ENCODE measurements around the gene NTM. TPM values are rescaled to one million over a fixed set of nuclear protein-coding genes. Genes with fewer than 3 reads are reported as not detected.
A peak's percentile ranks its signal among the peaks of the same experiment; 100 is the strongest.

NTM gene
- total RNA-seq, 1 experiment from 2014 or later, result 16.4 TPM

DNA sequence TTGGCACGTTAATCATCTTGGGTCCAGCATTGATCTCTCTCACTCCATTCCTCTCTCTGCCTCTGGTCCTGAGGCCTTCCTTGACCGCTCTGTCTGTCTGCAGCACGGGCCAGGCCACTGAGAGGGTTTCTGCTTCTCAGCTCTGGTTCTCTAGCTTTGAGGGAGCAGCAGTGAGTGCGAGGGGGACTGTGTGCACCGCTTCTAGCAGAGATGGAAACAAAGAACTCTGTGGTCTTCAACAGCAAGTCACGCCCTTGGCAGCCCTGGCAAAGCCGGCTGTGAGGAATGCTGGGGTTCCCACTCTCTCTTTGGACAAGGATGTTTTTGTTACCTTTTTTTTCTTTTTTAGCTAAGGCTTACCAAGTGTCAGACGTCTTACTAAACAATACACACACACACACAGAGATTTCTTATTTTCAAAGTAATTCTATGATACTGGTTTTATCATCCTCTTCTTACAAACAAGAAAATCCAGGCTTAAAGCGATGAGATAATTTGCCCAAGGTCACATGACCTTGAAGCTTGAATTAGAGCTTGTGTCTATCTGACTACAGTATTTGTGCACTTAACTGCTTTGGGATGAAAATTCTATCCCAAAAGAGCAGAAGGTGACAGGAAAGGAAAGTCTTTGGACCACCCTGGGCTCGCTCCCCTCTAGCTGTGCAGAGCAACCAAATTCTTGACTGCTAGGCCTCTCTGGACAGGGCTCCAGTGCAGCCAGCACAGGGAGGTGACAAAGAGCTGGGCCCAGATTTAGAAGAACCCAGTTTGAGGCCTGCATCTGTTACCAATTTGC, 293.2 kb downstream of the NTM start:
- TF ChIP-seq ZNF138 (CRISPR knock-in tag; conservative IDR thresholded peaks at IDR 0.05) (no peak), ETV6 (CRISPR knock-in tag; IDR thresholded peaks at IDR 0.05) (no peak), ESRRA (CRISPR knock-in tag; IDR thresholded peaks at IDR 0.05; ENCODE audit: borderline replicate concordance) (no peak), NFE2L1 (CRISPR knock-in tag; IDR thresholded peaks at IDR 0.05) (no peak), TP53 (CRISPR knock-in tag; IDR thresholded peaks at IDR 0.05) (no peak), GRHL2 (CRISPR knock-in tag; IDR thresholded peaks at IDR 0.05; ENCODE audit: insufficient replicate concordance, severe bottlenecking) (no peak), ATF1 (CRISPR knock-in tag; IDR thresholded peaks at IDR 0.05) (no peak), ZBTB21 (CRISPR knock-in tag; IDR thresholded peaks at IDR 0.05; ENCODE audit: borderline replicate concordance) (no peak)
- TF ChIP-seq, protein P1, sequence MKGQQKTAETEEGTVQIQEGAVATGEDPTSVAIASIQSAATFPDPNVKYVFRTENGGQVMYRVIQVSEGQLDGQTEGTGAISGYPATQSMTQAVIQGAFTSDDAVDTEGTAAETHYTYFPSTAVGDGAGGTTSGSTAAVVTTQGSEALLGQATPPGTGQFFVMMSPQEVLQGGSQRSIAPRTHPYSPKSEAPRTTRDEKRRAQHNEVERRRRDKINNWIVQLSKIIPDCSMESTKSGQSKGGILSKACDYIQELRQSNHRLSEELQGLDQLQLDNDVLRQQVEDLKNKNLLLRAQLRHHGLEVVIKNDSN (CRISPR knock-in tag; IDR thresholded peaks at IDR 0.05), result no peak
- TF ChIP-seq, protein P2, sequence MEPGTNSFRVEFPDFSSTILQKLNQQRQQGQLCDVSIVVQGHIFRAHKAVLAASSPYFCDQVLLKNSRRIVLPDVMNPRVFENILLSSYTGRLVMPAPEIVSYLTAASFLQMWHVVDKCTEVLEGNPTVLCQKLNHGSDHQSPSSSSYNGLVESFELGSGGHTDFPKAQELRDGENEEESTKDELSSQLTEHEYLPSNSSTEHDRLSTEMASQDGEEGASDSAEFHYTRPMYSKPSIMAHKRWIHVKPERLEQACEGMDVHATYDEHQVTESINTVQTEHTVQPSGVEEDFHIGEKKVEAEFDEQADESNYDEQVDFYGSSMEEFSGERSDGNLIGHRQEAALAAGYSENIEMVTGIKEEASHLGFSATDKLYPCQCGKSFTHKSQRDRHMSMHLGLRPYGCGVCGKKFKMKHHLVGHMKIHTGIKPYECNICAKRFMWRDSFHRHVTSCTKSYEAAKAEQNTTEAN (CRISPR knock-in tag; IDR thresholded peaks at IDR 0.05), result no peak
- TF ChIP-seq, protein P3, sequence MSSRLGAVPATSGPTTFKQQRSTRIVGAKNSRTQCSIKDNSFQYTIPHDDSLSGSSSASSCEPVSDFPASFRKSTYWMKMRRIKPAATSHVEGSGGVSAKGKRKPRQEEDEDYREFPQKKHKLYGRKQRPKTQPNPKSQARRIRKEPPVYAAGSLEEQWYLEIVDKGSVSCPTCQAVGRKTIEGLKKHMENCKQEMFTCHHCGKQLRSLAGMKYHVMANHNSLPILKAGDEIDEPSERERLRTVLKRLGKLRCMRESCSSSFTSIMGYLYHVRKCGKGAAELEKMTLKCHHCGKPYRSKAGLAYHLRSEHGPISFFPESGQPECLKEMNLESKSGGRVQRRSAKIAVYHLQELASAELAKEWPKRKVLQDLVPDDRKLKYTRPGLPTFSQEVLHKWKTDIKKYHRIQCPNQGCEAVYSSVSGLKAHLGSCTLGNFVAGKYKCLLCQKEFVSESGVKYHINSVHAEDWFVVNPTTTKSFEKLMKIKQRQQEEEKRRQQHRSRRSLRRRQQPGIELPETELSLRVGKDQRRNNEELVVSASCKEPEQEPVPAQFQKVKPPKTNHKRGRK (CRISPR knock-in tag; IDR thresholded peaks at IDR 0.05; ENCODE audit: borderline replicate concordance), result no peak
- TF ChIP-seq, protein P4, sequence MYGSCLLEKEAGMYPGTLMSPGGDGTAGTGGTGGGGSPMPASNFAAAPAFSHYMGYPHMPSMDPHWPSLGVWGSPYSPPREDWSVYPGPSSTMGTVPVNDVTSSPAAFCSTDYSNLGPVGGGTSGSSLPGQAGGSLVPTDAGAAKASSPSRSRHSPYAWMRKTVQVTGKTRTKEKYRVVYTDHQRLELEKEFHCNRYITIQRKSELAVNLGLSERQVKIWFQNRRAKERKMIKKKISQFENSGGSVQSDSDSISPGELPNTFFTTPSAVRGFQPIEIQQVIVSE (CRISPR knock-in tag; IDR thresholded peaks at IDR 0.05; ENCODE audit: borderline replicate concordance), result no peak
- TF ChIP-seq, protein P5, sequence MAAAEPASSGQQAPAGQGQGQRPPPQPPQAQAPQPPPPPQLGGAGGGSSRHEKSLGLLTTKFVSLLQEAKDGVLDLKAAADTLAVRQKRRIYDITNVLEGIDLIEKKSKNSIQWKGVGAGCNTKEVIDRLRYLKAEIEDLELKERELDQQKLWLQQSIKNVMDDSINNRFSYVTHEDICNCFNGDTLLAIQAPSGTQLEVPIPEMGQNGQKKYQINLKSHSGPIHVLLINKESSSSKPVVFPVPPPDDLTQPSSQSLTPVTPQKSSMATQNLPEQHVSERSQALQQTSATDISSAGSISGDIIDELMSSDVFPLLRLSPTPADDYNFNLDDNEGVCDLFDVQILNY (CRISPR knock-in tag; IDR thresholded peaks at IDR 0.05), result no peak
- TF ChIP-seq, protein P6, sequence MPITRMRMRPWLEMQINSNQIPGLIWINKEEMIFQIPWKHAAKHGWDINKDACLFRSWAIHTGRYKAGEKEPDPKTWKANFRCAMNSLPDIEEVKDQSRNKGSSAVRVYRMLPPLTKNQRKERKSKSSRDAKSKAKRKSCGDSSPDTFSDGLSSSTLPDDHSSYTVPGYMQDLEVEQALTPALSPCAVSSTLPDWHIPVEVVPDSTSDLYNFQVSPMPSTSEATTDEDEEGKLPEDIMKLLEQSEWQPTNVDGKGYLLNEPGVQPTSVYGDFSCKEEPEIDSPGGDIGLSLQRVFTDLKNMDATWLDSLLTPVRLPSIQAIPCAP (CRISPR knock-in tag; IDR thresholded peaks at IDR 0.05), result no peak
- TF ChIP-seq, protein P7, sequence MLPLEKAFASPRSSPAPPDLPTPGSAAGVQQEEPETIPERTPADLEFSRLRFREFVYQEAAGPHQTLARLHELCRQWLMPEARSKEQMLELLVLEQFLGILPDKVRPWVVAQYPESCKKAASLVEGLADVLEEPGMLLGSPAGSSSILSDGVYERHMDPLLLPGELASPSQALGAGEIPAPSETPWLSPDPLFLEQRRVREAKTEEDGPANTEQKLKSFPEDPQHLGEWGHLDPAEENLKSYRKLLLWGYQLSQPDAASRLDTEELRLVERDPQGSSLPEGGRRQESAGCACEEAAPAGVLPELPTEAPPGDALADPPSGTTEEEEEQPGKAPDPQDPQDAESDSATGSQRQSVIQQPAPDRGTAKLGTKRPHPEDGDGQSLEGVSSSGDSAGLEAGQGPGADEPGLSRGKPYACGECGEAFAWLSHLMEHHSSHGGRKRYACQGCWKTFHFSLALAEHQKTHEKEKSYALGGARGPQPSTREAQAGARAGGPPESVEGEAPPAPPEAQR (CRISPR knock-in tag; IDR thresholded peaks at IDR 0.05), result no peak
- TF ChIP-seq, protein P8, sequence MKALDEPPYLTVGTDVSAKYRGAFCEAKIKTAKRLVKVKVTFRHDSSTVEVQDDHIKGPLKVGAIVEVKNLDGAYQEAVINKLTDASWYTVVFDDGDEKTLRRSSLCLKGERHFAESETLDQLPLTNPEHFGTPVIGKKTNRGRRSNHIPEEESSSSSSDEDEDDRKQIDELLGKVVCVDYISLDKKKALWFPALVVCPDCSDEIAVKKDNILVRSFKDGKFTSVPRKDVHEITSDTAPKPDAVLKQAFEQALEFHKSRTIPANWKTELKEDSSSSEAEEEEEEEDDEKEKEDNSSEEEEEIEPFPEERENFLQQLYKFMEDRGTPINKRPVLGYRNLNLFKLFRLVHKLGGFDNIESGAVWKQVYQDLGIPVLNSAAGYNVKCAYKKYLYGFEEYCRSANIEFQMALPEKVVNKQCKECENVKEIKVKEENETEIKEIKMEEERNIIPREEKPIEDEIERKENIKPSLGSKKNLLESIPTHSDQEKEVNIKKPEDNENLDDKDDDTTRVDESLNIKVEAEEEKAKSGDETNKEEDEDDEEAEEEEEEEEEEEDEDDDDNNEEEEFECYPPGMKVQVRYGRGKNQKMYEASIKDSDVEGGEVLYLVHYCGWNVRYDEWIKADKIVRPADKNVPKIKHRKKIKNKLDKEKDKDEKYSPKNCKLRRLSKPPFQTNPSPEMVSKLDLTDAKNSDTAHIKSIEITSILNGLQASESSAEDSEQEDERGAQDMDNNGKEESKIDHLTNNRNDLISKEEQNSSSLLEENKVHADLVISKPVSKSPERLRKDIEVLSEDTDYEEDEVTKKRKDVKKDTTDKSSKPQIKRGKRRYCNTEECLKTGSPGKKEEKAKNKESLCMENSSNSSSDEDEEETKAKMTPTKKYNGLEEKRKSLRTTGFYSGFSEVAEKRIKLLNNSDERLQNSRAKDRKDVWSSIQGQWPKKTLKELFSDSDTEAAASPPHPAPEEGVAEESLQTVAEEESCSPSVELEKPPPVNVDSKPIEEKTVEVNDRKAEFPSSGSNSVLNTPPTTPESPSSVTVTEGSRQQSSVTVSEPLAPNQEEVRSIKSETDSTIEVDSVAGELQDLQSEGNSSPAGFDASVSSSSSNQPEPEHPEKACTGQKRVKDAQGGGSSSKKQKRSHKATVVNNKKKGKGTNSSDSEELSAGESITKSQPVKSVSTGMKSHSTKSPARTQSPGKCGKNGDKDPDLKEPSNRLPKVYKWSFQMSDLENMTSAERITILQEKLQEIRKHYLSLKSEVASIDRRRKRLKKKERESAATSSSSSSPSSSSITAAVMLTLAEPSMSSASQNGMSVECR (CRISPR knock-in tag; IDR thresholded peaks at IDR 0.05; ENCODE audit: borderline replicate concordance), result no peak
- TF ChIP-seq, protein P9, sequence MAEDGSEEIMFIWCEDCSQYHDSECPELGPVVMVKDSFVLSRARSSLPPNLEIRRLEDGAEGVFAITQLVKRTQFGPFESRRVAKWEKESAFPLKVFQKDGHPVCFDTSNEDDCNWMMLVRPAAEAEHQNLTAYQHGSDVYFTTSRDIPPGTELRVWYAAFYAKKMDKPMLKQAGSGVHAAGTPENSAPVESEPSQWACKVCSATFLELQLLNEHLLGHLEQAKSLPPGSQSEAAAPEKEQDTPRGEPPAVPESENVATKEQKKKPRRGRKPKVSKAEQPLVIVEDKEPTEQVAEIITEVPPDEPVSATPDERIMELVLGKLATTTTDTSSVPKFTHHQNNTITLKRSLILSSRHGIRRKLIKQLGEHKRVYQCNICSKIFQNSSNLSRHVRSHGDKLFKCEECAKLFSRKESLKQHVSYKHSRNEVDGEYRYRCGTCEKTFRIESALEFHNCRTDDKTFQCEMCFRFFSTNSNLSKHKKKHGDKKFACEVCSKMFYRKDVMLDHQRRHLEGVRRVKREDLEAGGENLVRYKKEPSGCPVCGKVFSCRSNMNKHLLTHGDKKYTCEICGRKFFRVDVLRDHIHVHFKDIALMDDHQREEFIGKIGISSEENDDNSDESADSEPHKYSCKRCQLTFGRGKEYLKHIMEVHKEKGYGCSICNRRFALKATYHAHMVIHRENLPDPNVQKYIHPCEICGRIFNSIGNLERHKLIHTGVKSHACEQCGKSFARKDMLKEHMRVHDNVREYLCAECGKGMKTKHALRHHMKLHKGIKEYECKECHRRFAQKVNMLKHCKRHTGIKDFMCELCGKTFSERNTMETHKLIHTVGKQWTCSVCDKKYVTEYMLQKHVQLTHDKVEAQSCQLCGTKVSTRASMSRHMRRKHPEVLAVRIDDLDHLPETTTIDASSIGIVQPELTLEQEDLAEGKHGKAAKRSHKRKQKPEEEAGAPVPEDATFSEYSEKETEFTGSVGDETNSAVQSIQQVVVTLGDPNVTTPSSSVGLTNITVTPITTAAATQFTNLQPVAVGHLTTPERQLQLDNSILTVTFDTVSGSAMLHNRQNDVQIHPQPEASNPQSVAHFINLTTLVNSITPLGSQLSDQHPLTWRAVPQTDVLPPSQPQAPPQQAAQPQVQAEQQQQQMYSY (CRISPR knock-in tag; IDR thresholded peaks at IDR 0.05), result no peak
- TF ChIP-seq, protein P10, sequence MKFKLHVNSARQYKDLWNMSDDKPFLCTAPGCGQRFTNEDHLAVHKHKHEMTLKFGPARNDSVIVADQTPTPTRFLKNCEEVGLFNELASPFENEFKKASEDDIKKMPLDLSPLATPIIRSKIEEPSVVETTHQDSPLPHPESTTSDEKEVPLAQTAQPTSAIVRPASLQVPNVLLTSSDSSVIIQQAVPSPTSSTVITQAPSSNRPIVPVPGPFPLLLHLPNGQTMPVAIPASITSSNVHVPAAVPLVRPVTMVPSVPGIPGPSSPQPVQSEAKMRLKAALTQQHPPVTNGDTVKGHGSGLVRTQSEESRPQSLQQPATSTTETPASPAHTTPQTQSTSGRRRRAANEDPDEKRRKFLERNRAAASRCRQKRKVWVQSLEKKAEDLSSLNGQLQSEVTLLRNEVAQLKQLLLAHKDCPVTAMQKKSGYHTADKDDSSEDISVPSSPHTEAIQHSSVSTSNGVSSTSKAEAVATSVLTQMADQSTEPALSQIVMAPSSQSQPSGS (CRISPR knock-in tag; IDR thresholded peaks at IDR 0.05; ENCODE audit: borderline replicate concordance, low read depth), result no peak
- no peak for ATAC-seq
- ChIA-PET CTCF (interaction anchor here (0.9 to 3.2 kb wide), 4 partner anchors 11 to 625 kb away, joined by 3 to 17 read pairs (median 9); no protein-coding TSS in a partner anchor), POLR2A (no interaction called here)
- Mint-ChIP-seq H3K27ac (peak overlapping the region; percentile 54; the same call in 1 of the 2 replicates), H3K4me3 (no peak overlapping the region), H3K36me3 (no peaks in the 10 kb centered on the region), H3K27me3 (ENCODE audit: low read depth) (no peaks in the 10 kb centered on the region), H3K9me3 (no peaks in the 10 kb centered on the region), H3K4me1 (peaks cover 48% of the 10 kb centered on the region)
- no peak for DNase-seq (ENCODE audit: low spot score)
